ENCODE results near the gene DUSP15.

DUSP15 gene

DNA sequence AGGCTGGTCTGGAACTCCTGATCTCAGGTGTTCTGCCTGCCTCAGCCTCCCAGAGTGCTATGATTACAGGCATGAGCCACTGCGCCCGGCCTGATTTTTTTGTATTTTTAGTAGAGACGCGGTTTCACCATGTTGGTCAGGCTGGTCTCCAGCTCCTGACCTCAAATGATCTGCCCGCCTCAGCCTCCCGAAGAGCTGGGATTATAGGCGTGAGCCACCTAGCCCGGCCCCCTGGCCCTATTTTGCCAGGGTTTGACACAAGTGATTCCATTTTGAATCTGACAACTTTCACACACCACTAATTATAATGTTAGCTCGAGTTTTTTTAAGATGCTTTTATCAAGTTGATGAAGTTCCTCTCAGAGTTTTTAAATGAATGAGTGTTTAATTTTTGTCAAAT, 25.7 kb upstream of the DUSP15 start:
- in situ Hi-C loops (cut with MboI; ENCODE audit: low sequenced_read_pairs), result no loop called here

DNA sequence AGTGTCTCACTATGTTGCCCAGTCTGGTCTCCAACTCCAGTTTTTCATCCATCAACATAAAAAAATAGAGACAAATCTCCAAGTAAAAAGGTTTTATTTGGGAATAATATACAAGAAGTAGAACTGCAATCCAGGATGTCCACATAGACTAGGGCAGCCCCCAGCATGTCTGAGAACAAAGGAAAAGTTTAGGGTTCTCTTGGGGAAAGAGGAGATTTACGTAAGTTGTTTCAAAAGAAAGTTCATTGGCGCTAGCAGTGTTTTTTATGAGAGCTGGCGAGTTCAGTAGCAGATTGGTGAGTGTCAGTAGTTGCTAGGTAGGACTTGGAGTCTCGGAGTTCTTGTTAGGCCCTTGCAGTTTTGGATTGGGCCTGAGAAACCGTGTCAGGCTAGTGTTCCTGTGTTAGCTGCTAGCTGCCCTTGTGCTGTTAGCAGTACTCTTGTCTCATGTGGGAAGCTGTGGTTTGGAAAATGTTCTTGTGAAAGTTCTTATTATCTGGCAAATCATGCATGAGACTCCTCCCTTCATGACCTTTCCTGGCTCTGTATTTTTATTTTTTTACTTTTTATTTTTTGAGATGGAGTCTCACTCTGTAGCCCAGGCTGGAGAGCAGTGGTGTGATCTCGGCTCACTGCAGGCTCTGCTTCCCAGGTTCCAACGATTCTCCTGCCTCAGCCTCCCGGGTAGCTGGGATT, 24.8 kb upstream of the DUSP15 start:
- in situ Hi-C loops (cut with MboI; ENCODE audit: low sequenced_read_pairs), result no loop called here

DNA sequence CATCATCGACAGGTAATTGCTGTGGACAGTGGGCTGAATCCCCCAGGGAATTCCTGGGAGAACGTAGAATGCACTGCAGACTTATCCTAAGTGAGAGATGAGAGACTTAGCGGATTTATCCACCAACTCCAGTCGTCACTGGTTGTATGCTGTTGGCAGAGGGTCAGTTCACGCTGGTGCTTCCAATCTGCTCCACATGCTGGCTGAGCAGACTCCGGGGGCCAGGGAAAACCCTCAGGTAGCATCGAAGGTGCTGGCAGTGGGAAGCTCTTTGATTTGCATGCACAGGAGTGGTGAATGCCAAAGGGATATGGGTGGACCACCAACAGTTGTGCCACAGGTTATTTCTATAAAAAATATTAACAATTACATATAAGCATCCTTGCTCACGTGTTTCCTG, 20.3 kb upstream of the DUSP15 start:
- in situ Hi-C loops (cut with MboI; ENCODE audit: low sequenced_read_pairs), result no loop called here

DNA sequence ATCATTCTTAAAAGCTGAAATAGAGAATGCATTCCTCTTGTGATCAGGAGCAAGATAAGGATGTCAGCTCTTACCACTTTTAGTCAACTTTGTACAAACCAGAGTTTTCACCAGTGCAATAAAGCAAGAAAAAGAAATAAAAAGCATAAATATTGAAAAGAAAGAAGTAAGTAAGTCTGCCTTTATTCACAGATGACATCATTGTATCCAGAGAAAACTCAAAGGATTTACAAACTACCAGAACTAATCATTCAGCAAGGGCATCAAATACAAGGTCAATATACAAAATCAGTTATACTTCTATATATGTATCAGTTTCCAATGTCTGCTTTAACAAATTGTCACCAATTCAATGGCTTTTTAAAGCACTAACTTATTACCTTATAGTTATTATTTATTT, 13.5 kb upstream of the DUSP15 start:
- in situ Hi-C loops (cut with MboI; ENCODE audit: low sequenced_read_pairs), result no loop called here

DNA sequence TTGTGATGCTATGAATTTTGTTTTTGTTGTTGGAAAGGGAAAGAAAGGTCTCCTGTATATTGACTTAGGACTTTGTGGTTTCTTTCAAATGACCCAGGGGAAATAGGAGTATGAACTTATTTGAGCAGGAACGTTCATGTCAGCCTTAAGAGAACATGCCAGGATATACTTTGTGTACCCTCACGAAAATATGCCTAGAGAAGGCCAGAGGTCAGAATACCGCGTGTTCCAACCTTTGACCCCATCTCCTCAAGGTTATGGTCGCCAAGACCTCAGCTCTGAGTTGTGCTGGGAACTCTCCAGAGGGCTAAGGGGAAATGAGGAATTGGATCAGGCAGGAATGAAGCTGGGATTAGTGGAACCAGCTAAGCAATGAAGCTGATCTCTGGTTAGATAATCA, 11.6 kb upstream of the DUSP15 start:
- in situ Hi-C loops (cut with MboI; ENCODE audit: low sequenced_read_pairs), result no loop called here

DNA sequence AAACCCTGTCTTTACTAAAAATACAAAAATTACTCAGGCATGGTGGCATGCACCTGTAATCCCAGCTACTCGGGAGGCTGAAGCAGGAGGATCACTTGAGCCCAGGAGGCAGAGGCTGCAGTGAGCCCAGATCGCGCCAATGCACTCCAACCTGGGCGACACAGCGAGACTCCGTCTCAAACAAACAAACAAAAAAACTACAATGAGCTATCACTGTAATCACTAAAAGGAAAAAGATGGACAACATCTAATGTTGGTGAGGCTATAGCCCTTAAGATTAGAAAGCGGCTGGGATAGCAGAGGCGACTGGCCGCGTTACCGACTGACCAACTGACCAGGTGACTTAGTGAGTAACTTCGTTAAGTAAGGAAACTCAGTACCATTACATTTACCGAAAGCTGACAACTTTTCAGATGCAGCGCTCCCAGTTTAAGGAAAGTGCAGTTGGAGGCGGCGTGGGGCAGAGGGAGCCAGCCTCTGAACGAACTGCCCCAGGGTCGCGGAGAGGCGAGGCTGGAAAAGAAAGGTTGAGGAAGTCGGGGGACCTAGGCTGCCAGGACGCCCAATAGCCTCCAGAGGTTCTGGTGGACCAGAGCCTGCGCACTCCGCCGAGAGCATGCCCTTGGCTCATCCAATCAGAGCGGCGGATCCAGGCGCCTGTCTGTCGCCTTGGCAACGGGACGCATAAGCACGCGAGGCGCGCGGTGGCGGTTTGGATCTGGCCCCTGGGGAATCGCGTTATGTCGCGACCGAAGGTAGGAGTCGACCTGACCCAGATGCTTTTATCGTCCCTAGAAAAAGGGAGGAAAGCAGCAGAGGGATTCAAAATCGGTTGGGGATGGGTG, 9.0 kb upstream of the DUSP15 start:
- in situ Hi-C loops (cut with MboI; ENCODE audit: low sequenced_read_pairs), result no loop called here

DNA sequence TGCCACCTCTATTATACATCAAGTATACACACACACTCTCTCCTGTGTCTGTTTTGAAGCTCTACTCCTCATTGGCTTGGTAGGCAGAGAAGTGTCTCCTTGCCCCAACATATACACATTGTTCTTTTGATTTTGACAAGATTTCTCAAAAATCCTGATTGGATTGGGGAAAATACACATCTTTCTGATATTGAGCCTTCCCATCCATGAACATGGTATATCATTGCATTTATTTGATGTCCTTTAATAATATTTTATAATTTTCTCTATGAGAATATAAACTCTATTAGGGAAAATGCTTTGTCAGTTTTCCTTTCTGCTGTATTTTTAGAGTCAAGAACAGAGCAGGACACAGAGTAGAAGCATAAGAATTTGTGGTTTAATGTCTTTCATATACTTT, 7.4 kb upstream of the DUSP15 start:
- in situ Hi-C loops (cut with MboI; ENCODE audit: low sequenced_read_pairs), result no loop called here

DNA sequence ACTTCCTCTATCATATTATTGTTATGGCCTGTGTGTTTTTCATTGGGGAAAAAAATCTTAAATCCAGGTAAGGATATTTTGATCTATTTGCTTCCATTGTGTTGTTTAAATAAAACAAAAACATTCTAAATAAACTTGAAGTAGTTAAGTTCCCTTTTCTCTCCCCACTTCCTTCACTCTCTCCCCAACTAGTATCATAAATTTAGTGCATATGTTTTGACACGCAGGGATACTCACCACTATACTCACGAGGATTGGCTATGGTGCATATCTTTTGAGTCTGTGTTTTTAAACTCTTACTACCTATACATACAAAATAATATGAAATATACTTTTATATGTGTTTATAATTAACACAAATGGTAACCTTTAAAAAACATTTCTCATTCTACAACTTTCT, 5.3 kb upstream of the DUSP15 start:
- in situ Hi-C loops (cut with MboI; ENCODE audit: low sequenced_read_pairs), result no loop called here

DNA sequence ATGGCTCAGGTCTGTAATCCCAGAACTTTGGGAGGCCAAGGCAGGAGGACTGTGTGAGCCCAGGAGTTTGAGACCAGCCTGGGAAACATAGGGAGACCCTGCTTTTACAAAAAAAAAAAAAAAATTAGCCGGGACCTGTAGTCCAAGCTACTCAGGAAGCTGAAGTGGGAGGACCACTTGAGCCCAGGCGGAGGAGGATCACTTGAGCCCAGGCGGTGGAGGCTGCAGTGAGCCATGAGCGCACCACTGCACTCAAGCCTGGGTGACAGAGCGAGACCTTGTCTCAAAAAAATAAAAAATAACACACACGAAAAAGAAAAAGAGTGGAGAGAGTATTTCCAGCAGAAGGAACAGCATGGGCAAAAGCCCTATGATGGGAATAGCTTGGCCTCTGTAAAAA, 2.1 kb upstream of the DUSP15 start:
- in situ Hi-C loops (cut with MboI; ENCODE audit: low sequenced_read_pairs), result no loop called here

DNA sequence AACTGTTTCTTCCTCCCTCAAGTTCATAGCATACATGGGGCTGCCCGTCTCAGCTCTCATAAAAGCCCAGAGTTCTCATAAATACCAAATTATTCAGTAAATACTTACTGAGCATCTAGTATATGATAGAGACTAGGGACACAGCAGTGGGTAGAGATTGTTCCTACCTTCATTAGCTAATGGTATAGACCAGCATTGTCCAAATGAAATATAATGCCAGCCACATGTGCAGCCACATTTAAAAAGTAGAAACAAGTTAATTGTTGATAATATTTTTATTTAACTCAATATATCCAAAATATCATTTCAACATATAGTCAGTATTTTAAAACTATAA, 1.3 kb upstream of the DUSP15 start:
- in situ Hi-C loops (cut with MboI; ENCODE audit: low sequenced_read_pairs), result no loop called here

DNA sequence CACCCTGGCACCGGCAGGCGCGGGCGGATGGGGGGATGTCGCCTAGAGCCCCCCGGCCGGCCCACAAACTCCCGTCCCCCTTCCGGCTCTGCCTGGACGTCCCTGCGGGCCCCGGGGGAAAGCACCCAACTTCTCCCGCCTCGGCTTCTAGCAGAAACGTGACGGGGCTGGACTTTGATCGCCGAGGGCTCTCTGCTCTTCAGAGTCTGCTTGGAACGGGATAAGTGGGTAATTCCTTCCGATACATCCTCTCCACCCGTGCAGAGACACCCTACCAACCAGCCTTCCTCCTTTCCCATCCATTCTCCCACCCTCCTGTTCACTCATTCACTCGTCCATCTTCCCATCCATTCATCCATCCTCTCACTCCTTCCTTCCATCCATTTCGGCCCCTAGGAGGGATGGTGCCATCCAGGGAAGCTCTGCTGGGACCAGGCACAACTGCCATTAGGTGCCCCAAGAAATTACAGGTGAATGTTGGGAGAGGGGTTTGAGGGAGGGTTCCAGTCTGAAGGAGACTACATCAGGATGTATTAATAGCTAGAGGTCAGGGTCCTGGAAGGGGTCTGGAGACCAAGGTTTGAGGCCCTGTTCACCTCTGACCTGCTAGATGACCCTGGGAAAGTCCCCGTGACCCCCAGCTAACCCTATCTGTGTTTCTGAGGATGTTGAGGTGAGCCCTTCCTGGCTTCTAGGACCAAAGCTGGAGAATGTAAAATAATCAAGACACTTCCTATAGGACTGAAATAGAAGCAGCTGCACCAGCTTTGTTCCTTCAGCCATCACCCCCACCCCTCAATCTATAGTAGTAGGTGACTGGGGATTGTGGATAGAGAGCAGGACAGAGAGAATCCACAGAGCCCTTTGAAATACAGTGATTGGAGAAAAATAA, 645 bp upstream of the DUSP15 start:
- in situ Hi-C loops (cut with MboI; ENCODE audit: low sequenced_read_pairs), result no loop called here

DNA sequence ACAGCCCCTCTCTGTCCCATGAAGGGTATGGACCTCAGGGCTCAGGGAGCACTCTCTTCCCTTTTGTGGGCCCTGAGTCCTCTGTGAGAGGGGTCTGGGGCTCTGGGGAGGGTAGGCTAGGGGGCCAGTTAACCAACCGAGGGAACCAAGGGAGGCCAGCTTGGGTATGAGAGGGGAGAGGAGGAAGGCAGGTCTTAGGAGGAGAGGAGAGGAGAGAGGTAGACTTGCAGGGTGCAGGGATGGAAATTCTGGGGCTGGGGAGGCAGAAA, 720 bp downstream of the DUSP15 start:
- in situ Hi-C loops (cut with MboI; ENCODE audit: low sequenced_read_pairs), result no loop called here

DNA sequence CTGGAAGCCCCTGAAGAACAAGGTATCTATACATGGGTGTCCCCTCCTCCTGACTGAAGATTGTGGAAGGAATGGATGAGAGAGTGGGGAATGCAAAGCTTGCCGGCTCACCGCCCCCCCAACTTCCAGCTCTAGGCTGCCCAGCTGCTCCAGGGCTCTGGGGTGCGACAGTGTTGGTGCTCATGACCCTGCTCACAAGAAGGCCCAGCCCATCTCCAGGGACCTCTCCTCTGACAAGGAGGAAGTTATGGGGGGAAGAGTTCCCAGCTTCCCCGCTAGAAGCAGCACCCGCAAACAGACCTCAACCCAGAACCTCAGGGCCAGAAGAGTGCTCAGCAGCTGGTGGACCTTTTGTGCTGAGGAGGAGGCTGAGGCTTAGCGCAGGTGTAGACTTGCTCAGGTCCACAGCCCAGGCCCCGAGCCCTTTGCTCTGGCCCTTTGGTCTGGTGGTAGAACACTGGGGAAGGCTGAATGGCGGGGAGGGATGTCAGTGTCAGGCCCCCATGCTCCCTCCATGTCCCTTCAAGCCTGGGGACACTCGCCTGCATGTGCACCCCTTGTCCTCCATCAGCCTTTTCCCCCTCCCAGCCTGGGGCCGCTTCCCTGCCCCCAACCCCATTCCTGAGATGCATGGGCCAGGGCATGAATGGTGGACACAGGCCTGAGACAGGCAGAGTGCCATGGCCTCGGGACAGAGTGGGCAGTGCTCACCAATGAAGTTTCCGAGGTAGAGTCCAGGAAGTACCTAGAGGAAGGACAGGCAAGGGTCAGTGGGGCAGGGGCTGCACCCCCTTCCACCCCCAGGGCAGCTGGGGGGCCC, 1.3 kb downstream of the DUSP15 start:
- in situ Hi-C loops (cut with MboI; ENCODE audit: low sequenced_read_pairs), result no loop called here

DNA sequence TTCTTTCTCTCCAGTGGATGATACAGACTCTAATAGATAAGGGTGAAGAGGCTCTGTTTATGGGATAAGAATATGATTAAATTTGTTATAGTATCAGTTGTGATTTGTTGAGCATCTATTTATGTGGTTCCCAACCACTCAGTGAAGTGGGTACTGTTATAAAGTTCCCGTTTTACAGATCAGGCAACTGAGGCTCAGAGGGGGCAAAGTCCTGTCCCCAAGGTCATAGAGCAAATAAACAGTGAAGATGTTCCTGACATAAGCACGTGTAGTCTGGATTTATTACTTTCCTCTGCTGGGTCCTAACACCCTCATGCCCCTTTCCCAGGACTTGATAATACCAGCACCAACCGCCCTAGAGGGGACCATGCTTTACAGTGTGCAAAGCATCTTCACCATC, 4.1 kb downstream of the DUSP15 start:
- in situ Hi-C loops (cut with MboI; ENCODE audit: low sequenced_read_pairs), result no loop called here

DNA sequence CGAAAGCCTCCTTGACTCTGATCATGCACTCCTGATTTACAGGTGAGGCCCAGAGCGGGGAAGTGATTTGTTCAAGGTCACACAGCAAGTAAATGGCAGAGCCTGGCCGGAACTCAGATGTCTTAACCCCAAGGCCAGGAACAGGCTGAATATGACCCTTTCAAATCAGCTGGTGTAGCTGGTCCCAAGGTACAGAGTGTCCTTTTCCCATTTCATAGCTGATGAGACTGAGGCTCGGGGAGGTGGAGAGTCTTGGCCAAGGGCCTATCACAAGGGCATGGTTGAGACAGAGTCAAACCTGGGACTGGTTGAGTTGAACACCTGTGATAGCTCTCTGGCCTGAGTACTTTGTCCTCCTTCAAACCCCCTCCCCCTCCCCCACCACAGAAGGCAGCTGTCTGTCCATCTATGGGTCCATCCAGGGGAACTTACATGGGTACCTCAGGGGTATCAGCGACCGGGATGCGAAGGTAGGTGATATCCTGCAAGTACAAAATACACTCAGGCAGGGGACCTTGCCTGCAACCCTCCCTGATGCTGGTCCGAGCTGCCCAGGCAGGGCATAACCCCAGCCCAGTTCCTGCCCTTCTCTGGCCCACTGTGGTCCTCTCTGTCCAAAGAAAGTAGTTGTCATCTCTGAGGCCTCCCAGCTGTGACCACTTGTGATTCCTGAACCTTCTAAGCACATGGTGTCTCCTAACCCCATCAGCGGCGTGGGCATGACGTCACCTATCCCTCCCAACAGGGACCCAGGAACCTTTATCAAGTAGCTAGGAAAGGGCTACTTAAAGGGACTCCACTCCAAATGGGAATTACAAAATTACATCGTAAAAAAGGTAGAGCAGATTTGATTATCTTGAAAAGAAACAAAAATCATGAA, 5.6 kb downstream of the DUSP15 start:
- in situ Hi-C loops (cut with MboI; ENCODE audit: low sequenced_read_pairs), result no loop called here

DNA sequence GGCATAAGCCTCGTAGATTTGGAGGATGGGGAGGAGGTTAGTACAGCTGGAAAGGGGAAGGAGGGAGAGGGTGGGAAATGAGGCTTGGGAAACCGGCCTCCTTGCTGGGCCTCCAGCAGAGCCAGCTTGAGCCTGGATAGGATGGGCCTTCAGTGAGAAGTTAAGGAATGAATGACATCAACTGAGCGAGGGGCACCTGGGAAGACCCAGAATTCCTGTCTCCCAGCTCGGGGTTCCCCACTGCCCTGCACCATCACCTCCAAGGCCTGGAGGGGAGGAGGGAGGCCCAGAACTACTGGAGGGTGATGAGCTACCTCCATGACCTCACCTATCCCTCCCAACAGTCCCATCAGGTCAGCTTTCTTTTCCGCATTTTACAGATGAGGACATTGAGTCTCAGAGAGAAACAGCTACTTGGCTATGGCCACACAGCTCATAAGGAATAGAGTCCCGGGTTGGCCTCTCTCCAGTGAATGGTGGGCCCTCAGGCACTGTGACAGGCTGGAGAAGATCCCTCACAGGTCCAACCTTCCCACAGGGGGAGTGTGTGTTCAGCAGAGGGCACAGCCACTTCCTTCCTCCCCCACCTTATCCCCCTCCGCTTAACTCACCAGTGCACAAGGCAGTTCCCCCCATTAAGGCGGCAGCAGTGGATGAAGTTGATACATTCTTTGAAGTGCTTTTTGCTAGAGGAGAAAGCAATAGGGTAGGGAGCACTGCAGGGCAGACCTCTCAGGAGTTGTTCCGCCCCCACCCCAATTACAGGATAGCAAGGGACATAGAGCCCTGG, 6.8 kb downstream of the DUSP15 start:
- in situ Hi-C loops (cut with MboI; ENCODE audit: low sequenced_read_pairs), result no loop called here

DNA sequence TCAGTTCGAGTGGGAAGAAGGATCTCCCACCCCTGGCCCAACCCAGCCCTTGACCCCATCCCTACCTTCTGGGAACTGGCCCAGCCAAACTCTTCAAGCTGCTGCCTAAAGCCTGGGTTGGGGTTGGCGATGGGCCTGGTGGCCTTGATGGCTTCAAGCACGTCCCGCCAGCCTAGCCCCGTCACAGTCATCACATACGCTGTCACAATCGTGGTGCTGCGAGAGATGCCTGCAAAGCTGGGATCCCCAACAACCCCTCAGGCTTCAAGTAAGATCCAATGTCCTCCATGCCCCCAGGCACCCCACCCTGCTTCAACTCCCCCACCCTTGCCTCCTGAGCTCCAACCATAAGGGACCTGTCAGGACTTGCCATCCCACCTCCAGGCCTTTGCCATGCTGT, 7.8 kb downstream of the DUSP15 start:
- in situ Hi-C loops (cut with MboI; ENCODE audit: low sequenced_read_pairs), result no loop called here

DNA sequence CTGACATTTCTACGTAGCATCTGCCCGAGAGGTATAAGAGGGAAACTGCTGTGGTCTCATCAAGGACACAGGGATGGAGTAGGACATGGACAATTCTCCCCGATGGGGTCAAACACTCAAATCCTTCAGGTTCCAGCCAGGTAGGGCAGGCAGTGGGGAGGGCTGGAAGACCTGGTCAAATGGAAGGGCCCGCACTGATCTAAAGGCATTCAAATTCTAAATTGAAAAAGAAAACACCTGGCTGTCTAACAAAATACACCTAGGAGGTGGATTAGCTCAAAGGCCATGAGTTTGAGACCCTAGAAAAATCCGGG, 8.2 kb downstream of the DUSP15 start:
- in situ Hi-C loops (cut with MboI; ENCODE audit: low sequenced_read_pairs), result no loop called here

DNA sequence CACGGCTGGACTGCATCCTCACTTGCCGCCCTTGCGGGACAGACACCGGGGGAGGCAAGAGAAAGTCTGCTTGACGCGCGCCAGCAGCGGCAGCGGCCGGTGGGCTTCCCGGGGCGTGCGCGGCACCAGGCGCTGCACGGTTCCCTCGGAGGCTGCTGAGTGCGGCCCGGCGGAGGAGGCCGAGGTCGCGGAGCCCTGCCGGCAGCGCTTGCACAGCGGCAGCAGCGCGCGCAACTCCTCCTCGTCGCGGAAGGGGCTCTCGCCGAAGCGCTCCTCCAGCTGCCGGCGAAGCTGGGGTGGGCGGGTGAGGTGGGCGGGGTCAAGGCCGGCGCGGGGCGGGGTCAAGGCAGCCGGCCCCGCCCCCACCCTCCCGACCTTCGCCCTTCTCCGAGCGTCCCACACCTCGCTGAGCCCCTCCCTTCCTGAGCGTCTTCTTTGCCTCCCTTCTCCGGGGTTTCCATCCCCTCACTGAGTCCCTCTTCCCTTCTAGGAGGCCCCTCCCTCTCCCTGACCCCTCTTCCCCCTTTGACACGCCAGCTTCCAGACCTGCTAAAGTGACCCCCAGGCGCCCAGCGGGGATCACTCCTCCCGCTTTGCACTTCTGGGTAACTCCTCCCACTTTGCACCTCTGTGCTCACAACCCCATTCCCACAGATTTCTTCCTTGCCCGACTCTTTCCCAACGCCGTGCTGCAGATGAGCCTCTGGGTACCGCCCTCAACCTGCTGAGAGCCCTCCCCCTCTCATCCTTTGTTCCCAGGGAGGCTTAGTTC, 8.8 kb downstream of the DUSP15 start:
- in situ Hi-C loops (cut with MboI; ENCODE audit: low sequenced_read_pairs), result no loop called here

Data from HL-60/S4 treated with phorbol 12-myristate 13-acetate at 8.2 ng/mL for 4 days and 3 days (cell line).